Measurements from ENCODE around the gene FAIM2.

- TF ChIP-seq RARB (CRISPR knock-in tag; IDR thresholded peaks at IDR 0.05) = no peak
- TF ChIP-seq SNAI2 (CRISPR knock-in tag; IDR thresholded peaks at IDR 0.05) = no peak
- no peak for TF ChIP-seq PATZ1 (CRISPR knock-in tag; IDR thresholded peaks at IDR 0.05; ENCODE audit: borderline replicate concordance)
- TF ChIP-seq TCF4 (CRISPR knock-in tag; IDR thresholded peaks at IDR 0.05; ENCODE audit: borderline replicate concordance) = no peak
- TF ChIP-seq ZNF565 (CRISPR knock-in tag; conservative IDR thresholded peaks at IDR 0.05; ENCODE audit: low read depth) = no peak
Observed at GRCh38 chr12:49864798-49865090, 39.0 kb downstream of the FAIM2 start.
